ENCODE data around the gene CHST13. TPM values are rescaled to one million over a fixed set of nuclear protein-coding genes. Genes with fewer than 3 reads are reported as not detected.

The CHST13 gene
- total and polyA plus RNA-seq, 11 donors, result 0.07 to 2.3 (median 0.37) TPM; not detected in 1

DNA sequence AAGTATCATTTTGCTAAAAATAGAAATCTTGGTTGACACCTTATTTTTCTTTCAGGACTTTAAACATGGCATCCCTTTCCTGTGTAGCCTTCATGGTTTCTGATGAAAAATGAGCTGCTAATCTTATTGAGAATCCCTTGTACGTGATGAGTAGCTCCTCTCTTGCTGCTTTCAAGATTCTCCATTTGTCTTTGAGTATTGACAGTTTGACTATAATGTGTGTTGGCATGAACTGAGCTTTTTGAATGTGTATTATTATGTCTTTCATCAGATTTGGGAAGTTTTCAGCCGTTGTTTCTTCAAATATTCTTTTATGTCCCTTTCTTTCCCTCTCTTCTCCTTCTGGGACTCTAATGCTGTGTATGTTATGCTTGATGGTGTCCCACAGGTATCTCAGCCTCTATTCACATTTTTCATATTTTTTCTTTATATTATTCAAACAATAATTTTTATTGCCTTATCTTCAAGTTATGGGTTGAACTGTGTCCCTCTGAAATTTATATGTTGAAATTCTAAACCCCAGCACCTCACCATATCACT lies 38.9 kb downstream of the CHST13 start:
- H3K9me3 ChIP-seq, result peaks cover 0 to 19% (median 3%) of the 10 kb centered on the region in 12 donors
- WGBS, 4 donors, result 56 to 81% (median 75%) methylated on average over 2 of the region's 2 CpGs
- H3K27me3 ChIP-seq, result peaks cover 0 to 5% (median 0%) of the 10 kb centered on the region in 9 donors
- no peak for ATAC-seq
- no peak for DNase-seq
- intact Hi-C loops (cut with DNase I), result no loop called here
- H3K36me3 ChIP-seq, result no peaks in the 10 kb centered on the region
- H3K27ac ChIP-seq, result no peak overlapping the region
- H3K4me3 ChIP-seq, result no peak overlapping the region
- no peak for TF ChIP-seq CTCF (IDR thresholded peaks at IDR 0.05)
- no peak for TF ChIP-seq POLR2A (IDR thresholded peaks at IDR 0.05)
- H3K4me1 ChIP-seq, result no peaks in the 10 kb centered on the region

DNA sequence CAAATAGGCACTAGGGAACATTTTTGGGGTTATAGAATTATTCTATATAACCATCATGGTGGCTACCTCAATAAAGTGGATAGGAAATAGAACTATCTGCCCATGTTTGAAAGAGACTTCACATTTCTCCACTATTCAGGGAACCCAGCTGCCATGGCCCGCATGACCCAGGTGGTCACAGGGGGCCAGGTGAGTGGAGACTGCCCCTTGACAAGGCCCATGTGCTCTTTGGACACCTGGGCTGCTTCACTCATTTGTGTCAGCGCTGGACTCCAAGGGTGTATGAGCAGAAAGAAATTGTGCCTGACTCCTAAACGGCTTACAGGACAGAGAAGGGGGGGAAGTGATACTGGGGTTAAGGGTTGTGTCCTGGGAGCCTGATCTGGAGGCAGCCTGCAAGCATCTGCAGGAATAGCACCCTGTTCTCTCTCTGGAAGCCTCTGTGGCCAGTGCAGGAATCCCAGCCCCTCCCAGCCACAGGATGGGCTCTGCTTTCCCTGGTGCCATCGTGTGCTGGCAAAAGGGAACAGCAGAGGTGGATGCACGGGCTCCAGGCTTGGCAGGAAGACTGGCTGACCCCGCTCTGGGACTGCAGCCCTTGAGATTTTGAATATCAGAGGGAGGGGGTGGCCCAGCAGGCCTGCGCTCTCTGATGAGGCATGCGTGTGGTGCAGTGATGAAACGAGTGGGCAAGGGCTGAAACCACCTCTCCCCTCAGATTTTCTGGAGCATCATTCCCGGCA lies 43.9 kb downstream of the CHST13 start:
- H3K4me3 ChIP-seq, result no peak overlapping the region
- H3K27ac ChIP-seq, result no peak overlapping the region
- H3K9me3 ChIP-seq, result peaks cover 0 to 7% (median 0%) of the 10 kb centered on the region in 12 donors
- DNase-seq (peak in 3 of 5 donors; percentile 20 to 53 (median 49)), ATAC-seq (peak; percentile 81 to 87 (median 84))
- peaks cover 0 to 5% (median 0%) of the 10 kb centered on the region in 9 donors for H3K27me3 ChIP-seq
- H3K36me3 ChIP-seq, result no peaks in the 10 kb centered on the region
- intact Hi-C loops (cut with DNase I), result loop anchor here in 7 of 10 donors (2.0 to 5.0 kb wide), 3 partner anchors 41 to 47 kb away; partner anchors contain the start of gene CHST13 (in 5 of the 7)
- H3K4me1 ChIP-seq, result no peaks in the 10 kb centered on the region
- WGBS, 4 donors, result 42 to 64% (median 47%) methylated on average over 7 to 10 of the region's 10 CpGs
- TF ChIP-seq POLR2A (IDR thresholded peaks at IDR 0.05) (no peak), CTCF (IDR thresholded peaks at IDR 0.05) (peak in 10 of 12 donors; percentile 11 to 48 (median 25))

DNA sequence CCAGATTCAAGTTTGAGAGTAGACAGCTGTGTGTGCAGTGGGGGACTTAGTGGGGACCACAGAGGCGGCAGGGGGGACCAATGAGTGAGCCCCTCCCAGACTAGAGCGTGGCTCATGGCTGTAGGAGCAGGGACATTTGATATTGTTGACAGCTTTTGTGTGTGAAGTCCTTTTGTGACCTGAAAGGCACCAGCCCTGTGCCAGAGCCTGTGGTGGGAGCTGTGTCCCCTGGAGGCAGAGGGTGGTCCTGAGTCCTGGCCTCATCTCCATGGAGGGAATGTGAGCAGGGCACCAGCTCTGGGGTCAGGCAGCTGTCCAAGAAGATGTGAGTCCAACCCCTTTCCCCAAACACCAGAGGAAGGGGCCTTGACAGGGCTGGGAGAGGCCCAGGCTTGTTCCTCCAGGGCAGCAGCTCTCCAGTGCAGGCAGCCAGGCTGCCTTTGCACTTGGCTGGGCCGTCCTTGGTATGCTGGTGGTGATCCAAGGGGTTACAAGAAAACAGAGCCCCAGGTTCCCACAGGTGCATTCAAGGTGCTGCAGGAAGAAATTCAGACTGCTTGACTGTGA lies 44.9 kb downstream of the CHST13 start:
- TF ChIP-seq POLR2A (IDR thresholded peaks at IDR 0.05), result no peak
- no peak for TF ChIP-seq CTCF (IDR thresholded peaks at IDR 0.05)
- H3K9me3 ChIP-seq, result no peaks in the 10 kb centered on the region

More for the DNA sequence above, 44.9 kb downstream of the CHST13 start:
- H3K4me1 ChIP-seq, result peaks cover 0 to 7% (median 0%) of the 10 kb centered on the region in 12 donors
- H3K36me3 ChIP-seq, result no peaks in the 10 kb centered on the region
- no peak overlapping the region for H3K4me3 ChIP-seq
- no peak for ATAC-seq
- WGBS, 4 donors, result 50 to 79% (median 78%) methylated on average over 2 to 3 of the region's 3 CpGs
- DNase-seq, result peak in 1 of 5 donors; percentile 13
- H3K27ac ChIP-seq, result no peak overlapping the region
- H3K27me3 ChIP-seq, result peaks cover 0 to 5% (median 0%) of the 10 kb centered on the region in 9 donors
- intact Hi-C loops (cut with DNase I), result loop anchor here in 7 of 10 donors (2.0 to 5.0 kb wide), 3 partner anchors 42 to 48 kb away; partner anchors contain the start of gene CHST13 (in 5 of the 7)
